Muscle layer of colon (tissue), 2 donors: ENCODE results near the gene AMPD3.
"Not testable (repeated sequence)": the region's sequence is repeated elsewhere in the genome, so short reads cannot be mapped to it uniquely, and the experiment has no call there.

Experiments
- H3K27ac ChIP-seq: one replicate; pipeline ENCODE4 v1.7.0; 2013; ENCODE audit warnings: low read depth, mild to moderate bottlenecking, low read length, moderate library complexity
- H3K27me3 ChIP-seq, 2 donors: one replicate each; pipeline ENCODE4 v1.7.0; 2013; ENCODE audit warnings: low read length in 2 of 2, mild to moderate bottlenecking in 2 of 2; ENCODE audit not compliant: insufficient read depth in 2 of 2, control insufficient read depth in 1 of 2
- H3K36me3 ChIP-seq: one replicate; pipeline ENCODE4 v1.7.0; 2013; ENCODE audit warnings: mild to moderate bottlenecking, low read length; ENCODE audit not compliant: insufficient read depth
- H3K4me1 ChIP-seq: one replicate; pipeline ENCODE4 v1.7.0; 2013; ENCODE audit warnings: mild to moderate bottlenecking, low read length; ENCODE audit not compliant: insufficient read depth
- H3K4me3 ChIP-seq, 2 donors: one replicate each; pipeline ENCODE4 v1.7.0; 2013; ENCODE audit warnings: low read length in 2 of 2, low read depth in 1 of 2, mild to moderate bottlenecking in 1 of 2, moderate library complexity in 1 of 2
- H3K9ac ChIP-seq: one replicate; pipeline ENCODE4 v1.7.0; 2013; ENCODE audit warnings: low read length
- H3K9me3 ChIP-seq: one replicate; pipeline ENCODE4 v1.7.0; 2013; ENCODE audit warnings: mild to moderate bottlenecking, low read length
- donor health status: abdominal sarcoma.
- donor health status: Adenocarcinoma of cecum.

Gene AMPD3

GRCh38 chr11:10414659-10415058, 40.4 kb upstream of the AMPD3 start:
- no peaks in the 10 kb centered on the region for H3K27me3 ChIP-seq
- H3K27ac ChIP-seq, result no peak overlapping the region
- H3K4me1 ChIP-seq, result no peaks in the 10 kb centered on the region
- H3K9ac ChIP-seq, result no peak overlapping the region
- no peak overlapping the region for H3K4me3 ChIP-seq
- H3K9me3 ChIP-seq, result no peaks in the 10 kb centered on the region
- H3K36me3 ChIP-seq, result no peaks in the 10 kb centered on the region

GRCh38 chr11:10415817-10416392, 39.2 kb upstream of the AMPD3 start:
- Histone ChIP-seq H3K9ac (no peak overlapping the region), H3K27me3 (no peaks in the 10 kb centered on the region), H3K27ac (no peak overlapping the region), H3K9me3 (no peaks in the 10 kb centered on the region), H3K36me3 (no peaks in the 10 kb centered on the region), H3K4me1 (no peaks in the 10 kb centered on the region), H3K4me3 (no peak overlapping the region)

GRCh38 chr11:10418259-10418949, 36.7 kb upstream of the AMPD3 start:
- no peaks in the 10 kb centered on the region for H3K9me3 ChIP-seq
- no peak overlapping the region for H3K4me3 ChIP-seq
- no peaks in the 10 kb centered on the region for H3K4me1 ChIP-seq
- no peak overlapping the region for H3K27ac ChIP-seq
- no peaks in the 10 kb centered on the region for H3K36me3 ChIP-seq
- no peak overlapping the region for H3K9ac ChIP-seq
- no peaks in the 10 kb centered on the region for H3K27me3 ChIP-seq

GRCh38 chr11:10418950-10419310, 36.1 kb upstream of the AMPD3 start:
- Histone ChIP-seq H3K27ac (no peak overlapping the region), H3K4me1 (no peaks in the 10 kb centered on the region)

GRCh38 chr11:10426475-10426874, 28.6 kb upstream of the AMPD3 start:
- no peaks in the 10 kb centered on the region for H3K4me1 ChIP-seq
- no peaks in the 10 kb centered on the region for H3K9me3 ChIP-seq
- H3K36me3 ChIP-seq, result no peaks in the 10 kb centered on the region
- H3K9ac ChIP-seq, result no peak overlapping the region
- H3K27me3 ChIP-seq, result no peaks in the 10 kb centered on the region
- H3K27ac ChIP-seq, result no peak overlapping the region
- H3K4me3 ChIP-seq, result no peak overlapping the region

More at GRCh38 chr11:10418950-10419310, 36.1 kb upstream of the AMPD3 start:
- Histone ChIP-seq H3K4me3 (no peak overlapping the region), H3K9me3 (no peaks in the 10 kb centered on the region), H3K27me3 (no peaks in the 10 kb centered on the region), H3K36me3 (no peaks in the 10 kb centered on the region), H3K9ac (no peak overlapping the region)

GRCh38 chr11:10428453-10428852, 26.6 kb upstream of the AMPD3 start:
- Histone ChIP-seq H3K36me3 (no peaks in the 10 kb centered on the region), H3K4me3 (no peak overlapping the region), H3K27me3 (no peaks in the 10 kb centered on the region), H3K9ac (no peak overlapping the region), H3K27ac (no peak overlapping the region), H3K9me3 (no peaks in the 10 kb centered on the region), H3K4me1 (no peaks in the 10 kb centered on the region)

GRCh38 chr11:10429526-10429925, 25.5 kb upstream of the AMPD3 start:
- no peaks in the 10 kb centered on the region for H3K4me1 ChIP-seq
- no peaks in the 10 kb centered on the region for H3K36me3 ChIP-seq
- no peaks in the 10 kb centered on the region for H3K27me3 ChIP-seq

GRCh38 chr11:10432493-10432892, 22.6 kb upstream of the AMPD3 start:
- Histone ChIP-seq H3K4me1 (no peaks in the 10 kb centered on the region), H3K9ac (no peak overlapping the region), H3K27ac (no peak overlapping the region), H3K27me3 (no peaks in the 10 kb centered on the region), H3K36me3 (no peaks in the 10 kb centered on the region), H3K4me3 (no peak overlapping the region), H3K9me3 (no peaks in the 10 kb centered on the region)

More at GRCh38 chr11:10429526-10429925, 25.5 kb upstream of the AMPD3 start:
- Histone ChIP-seq H3K9ac (no peak overlapping the region), H3K4me3 (no peak overlapping the region), H3K9me3 (no peaks in the 10 kb centered on the region), H3K27ac (no peak overlapping the region)

- H3K27me3 ChIP-seq, result no peaks in the 10 kb centered on the region
These were observed 22.1 kb upstream of the AMPD3 start for GRCh38 chr11:10432971-10433370.

GRCh38 chr11:10436224-10436623, 18.8 kb upstream of the AMPD3 start:
- no peak overlapping the region for H3K27ac ChIP-seq
- H3K36me3 ChIP-seq, result no peaks in the 10 kb centered on the region
- H3K27me3 ChIP-seq, result no peaks in the 10 kb centered on the region
- no peaks in the 10 kb centered on the region for H3K9me3 ChIP-seq
- H3K4me1 ChIP-seq, result no peaks in the 10 kb centered on the region
- no peak overlapping the region for H3K9ac ChIP-seq
- no peak overlapping the region for H3K4me3 ChIP-seq

More at GRCh38 chr11:10432971-10433370, 22.1 kb upstream of the AMPD3 start:
- H3K27ac ChIP-seq, result no peak overlapping the region
- H3K4me3 ChIP-seq, result no peak overlapping the region
- no peaks in the 10 kb centered on the region for H3K4me1 ChIP-seq
- no peaks in the 10 kb centered on the region for H3K36me3 ChIP-seq
- H3K9me3 ChIP-seq, result no peaks in the 10 kb centered on the region
- H3K9ac ChIP-seq, result no peak overlapping the region

- H3K4me3 ChIP-seq, H3K9me3 ChIP-seq, H3K27ac ChIP-seq, H3K27me3 ChIP-seq, H3K9ac ChIP-seq, H3K4me1 ChIP-seq, H3K36me3 ChIP-seq: not testable (repeated sequence)
These were observed 18.4 kb upstream of the AMPD3 start for GRCh38 chr11:10436683-10437082.

GRCh38 chr11:10438458-10438857, 16.6 kb upstream of the AMPD3 start:
- Histone ChIP-seq H3K36me3 (no peaks in the 10 kb centered on the region), H3K4me3 (no peak overlapping the region), H3K9ac (no peak overlapping the region), H3K4me1 (no peaks in the 10 kb centered on the region), H3K27me3 (no peaks in the 10 kb centered on the region), H3K9me3 (no peaks in the 10 kb centered on the region), H3K27ac (no peak overlapping the region)
